Activated naive CD8-positive, alpha-beta T cell treated with anti-CD3 and anti-CD28 coated beads, Interleukin-2, amount 50 U/mL, for 16 hours (primary cell): ENCODE results near the gene CNIH2.
"Not testable (repeated sequence)": the region's sequence is repeated elsewhere in the genome, so short reads cannot be mapped to it uniquely, and the experiment has no call there.

Source experiments
- DNase-seq: peaks from one replicate; pipeline ENCODE4 v3.0.0-alpha.2; 2020; ENCODE audit warnings: low read depth, low spot score

Gene CNIH2

DNA sequence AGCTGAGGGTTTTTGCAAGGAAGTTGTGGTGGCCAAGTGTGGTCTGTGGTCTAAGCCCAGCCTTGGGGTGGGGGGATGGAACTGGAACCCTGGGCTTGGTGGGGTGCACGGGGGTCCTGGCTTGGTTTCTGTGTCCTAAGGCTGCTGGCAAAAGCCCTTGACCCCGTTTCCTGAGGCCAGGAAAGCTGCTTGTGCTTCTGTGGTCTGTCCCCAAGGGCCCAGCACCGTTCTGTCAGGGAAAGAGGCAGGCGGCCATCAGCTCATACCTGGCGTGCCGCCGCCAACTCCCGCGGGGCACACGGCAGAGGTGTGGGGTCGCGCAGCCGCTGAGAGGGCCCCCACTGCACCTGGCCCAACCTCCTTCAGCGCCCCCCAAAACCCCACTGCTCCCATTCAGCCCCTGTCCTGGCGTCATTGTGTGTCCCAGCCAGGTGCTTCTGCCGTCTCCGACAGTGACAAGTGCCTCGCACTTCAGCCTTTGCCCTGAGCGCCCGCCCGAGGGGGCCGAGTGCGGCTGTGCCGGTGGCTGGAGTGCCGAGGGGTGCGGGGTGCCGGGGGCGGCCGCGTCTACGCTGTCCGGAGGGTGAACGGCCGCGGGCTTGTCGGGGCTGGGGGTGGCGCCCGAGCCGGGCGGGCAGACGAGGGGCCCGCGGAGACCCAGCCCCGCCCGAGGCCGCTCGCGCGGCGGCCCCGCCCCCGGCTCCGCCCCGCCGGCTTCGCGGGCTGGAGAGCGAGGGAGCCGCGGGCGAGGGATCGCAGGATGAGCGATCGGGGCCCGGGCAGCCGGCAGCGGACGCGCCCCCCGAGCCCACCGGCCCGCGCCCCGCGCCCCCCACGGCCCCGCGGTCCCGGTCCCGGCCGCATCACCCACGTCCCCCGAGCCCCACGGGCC is at the start of gene CNIH2:
Gene CNIH2 (plus strand): TSS at position 705 of the 892 bp plus-strand sequence. CDS start 282 bp downstream, outside the sequence.
- no peak for DNase-seq

DNA sequence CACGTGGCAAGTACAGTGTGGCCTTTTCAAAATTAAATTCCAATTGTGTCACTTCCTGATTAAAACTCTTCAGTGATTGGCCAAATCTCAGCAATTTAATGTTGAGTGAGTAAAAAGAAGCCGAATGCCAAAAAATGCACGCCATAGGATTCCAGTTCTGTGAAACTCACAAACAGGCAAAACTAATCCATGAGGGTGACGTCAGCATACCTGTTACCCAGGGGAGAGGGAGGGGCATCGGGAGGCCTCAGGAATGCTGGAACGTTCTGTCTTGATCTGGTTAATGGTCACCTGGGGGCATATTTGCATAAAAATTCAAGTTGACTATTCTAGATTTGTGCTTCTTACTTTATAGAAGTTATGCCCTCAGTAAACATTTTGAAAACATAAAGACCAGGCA is 49.5 kb upstream of the CNIH2 start:
- no peak for DNase-seq

DNA sequence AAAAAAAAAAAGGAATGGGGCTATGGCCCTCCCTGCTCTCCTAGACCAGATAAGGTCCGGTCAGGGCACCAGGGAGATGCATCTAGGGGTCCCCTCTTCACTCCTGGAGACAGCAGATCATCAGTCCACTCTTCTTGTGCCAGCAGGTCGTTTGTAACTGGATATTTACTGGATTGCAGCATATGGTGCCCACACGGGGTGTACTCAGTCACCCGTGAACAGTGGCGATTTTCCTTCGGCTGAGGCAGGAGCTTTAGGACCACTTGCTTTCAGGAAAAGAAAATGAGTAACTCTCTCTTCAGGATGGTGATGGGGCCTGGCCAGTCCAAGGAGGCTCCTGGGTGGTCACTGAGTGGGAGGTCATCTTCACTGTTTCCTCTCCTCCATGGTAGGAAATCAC is 47.8 kb upstream of the CNIH2 start:
- no peak for DNase-seq

DNA sequence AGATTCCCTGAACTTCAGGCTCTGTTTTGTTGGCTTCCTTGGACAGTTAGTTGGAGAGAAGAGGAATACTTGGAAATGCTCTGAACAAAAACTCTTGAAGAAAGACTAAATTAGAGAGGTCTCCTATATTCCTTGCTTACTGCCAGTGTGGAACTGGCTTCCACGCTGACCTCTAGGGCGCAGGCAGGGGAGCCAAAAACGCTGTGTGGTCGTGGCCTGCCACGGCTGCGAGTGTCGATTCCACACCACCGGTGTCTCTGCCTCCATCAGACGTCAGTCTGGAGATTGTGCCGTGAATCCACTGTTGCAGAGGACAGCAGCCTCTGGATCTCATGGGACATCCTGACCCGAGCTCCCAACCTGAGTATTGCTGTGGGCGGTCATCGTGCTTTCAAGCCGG is 47.0 kb upstream of the CNIH2 start:
- DNase-seq: no peak

DNA sequence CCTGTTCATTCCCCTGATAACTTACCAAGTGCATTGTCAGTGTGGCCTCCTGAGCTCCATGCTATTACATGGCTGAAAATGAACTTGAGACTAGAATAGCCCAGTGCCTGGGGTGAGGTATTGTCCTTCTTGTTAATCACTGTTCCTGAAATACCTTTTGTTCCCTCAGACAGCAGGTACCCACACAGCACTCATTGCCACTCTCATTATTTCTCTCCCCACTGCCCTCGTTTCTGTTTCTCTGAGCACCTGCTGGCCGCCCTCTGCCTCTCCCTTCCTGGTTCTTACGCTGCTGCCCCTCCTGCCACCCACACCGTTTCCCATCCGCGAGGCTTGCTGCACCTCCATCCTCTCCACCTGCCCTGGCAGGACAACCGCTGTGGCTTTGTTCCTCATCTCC is 46.4 kb upstream of the CNIH2 start:
- no peak for DNase-seq

DNA sequence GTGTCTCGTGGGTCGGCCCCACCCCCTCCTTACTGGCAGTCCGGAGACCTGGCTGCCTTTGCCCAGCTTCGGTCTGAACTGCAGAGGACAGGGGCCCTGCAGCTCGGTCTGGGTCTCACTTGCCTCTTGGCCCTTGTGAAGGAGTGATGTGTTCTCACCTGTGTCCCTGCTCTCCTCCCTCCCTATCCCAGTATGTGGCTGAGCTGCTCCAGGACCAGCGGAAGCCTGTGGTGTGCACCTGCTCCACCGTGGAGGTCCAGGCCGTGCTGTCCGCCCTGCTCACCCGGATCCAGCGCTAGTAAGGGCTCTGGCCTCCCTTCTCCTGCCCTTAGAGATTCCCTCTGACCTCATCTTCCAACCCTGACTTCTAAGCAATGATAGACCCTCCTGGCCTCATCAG is 45.2 kb upstream of the CNIH2 start:
- DNase-seq: no peak

DNA sequence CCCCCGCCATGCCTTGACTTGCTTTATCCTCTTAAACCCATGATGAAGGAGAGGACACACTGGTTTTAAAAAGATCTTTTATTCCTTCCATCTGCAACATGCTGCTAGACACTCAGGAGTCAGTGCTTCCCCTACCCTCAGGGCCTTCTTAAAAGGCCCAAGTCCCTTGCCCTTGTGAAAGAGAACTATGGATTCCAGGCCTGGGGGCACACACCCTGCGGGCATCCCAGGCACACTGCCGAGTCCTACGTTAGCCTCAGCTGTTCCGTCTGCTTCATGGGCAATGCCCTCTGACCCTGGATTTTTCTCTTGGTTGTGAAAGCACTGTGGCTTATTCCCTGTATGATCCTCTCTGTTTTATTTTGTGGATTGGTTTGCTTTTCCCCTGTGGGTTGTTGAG is 44.7 kb upstream of the CNIH2 start:
- DNase-seq: no peak

DNA sequence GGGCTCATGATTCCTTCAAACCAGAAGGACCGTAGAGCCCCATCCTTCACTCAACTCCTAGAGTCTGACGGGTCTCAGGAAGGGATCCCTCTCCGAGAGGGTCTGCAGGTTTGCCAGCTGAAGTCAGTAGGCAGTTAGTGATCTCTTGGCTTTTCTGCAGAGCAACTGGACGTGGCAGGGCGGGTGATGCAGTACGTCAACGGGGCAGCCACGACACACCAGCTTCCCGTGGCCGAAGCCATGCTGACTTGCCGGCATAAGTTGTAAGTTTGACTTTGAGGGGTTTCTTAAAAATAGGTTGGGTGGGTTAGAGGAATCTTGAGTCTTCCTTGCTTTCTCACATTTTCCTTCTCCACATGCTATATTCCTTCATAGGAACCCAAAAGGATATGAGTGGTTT is 42.8 kb upstream of the CNIH2 start:
- DNase-seq: no peak

DNA sequence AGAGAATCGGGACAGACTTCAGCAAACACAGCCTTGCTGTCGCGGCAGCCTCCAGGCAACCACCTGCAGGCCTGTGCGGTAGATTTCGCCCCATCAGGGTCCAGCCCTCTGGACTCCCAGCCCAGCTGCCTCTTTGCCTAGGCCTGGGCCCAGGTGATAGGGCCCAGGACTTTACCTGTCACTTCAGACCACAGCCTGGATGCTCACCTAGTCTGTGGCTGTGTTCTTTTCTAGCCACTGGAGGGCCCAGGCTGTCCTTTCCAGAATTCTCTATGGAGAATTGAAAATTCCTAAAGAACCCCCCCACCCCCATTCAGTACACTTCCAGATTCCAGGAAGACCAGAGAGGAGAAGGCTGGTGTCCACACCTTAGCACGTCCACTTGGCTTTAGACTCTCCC is 40.1 kb upstream of the CNIH2 start:
- DNase-seq: no peak

DNA sequence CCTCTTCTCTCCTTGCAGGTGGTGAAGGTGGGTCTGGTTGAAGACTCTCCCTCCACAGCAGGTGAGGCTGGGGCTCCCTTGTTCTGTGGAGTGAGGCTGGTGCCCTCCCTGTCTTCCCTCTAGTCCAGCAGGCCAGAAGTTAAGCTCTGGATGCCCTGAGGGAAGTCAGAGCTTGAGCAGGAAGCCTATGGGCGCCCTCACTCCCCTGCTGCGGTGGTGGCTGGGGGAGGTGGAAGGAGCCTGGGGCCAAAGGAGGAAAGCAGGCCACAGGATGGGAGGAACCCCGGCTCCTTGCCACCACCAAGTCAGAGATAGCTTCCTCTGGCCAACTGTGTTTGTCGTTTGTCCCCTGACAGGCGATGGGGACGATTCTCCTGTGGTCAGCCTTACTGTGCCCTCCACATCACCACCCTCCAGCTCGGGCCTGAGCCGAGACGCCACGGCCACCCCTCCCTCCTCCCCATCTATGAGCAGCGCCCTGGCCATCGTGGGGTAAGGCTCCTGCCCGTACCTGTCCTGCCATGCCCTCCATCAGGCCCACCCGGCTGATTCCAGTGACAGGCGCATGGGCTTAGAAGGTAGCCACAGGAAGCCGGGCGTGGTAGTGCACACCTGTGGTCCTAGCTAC is 39.1 kb upstream of the CNIH2 start:
- DNase-seq: no peak

DNA sequence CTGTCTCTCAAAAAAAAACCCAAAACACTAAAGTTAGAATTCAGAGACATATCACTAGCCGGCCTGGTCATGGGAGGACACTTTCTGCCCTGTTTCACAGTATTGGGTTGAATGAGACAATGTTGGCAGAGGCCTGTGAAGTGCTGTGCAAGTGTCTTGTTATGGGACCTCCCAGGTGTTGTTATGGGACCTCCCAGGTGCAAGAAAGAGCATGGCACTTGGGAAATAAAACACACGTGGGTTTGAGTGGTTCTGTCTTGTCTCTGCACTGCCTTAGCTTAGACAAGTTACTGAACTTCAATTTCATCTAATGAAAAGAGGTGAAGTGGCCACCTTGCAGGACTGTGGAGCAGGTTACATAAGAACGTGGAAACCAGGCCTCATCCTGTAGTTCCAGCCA is 38.5 kb upstream of the CNIH2 start:
- no peak for DNase-seq

DNA sequence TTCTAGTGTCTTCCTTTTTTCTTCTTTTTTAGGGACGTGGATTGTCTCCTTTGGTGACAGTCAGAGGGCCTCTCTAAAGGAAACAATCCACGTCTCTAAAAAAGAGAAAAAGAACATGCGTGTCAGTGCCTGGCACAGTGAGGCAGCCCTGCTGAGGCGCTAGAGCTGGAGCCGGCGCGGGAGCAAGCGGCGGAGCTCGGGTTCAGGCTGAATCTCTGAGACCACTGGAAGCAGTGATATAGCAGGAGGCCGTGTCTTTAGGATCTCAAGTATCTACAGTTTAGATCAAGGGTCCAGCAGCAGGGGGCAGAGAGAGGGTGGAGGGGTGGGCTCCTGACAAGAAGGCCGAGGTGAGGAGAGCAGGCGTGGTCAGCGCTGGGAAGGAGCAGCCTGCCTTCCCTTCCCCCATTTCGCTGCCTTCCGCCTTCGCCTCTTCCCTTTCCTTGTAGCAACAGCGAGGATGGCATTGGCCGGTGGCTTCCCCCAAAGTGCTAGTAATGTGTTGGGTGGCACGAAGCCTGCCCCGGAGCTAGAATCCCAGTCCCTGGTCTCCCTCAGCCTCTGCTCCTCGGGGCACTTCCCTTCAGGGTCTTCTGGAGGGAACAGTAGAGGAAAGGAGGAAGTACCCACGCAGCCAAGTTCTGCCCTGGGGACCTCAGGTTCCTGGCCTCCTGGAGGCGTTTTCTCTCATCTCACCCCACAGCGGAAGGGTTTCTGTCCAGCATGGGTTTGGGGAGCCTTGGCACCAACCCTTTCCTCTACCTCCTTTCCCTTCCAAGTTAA is 37.8 kb upstream of the CNIH2 start:
- DNase-seq: no peak

DNA sequence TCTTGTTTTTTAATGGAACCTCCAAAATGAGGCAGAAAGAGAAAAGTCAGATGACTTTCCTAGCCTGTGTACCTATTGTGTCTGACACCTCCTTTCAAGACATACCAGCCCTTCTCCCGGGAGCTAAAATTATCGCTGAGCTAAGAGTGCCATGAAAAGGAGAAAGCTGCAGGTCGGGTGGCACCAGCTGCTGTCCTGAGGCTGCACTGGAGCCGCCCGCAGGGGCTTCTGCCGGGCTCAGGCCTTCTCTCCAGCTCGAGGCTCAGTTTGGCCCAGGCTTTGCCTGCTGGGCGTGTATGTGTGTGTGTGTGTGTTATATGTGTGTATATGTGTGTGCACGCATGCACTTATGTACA is 37.2 kb upstream of the CNIH2 start:
- no peak for DNase-seq

DNA sequence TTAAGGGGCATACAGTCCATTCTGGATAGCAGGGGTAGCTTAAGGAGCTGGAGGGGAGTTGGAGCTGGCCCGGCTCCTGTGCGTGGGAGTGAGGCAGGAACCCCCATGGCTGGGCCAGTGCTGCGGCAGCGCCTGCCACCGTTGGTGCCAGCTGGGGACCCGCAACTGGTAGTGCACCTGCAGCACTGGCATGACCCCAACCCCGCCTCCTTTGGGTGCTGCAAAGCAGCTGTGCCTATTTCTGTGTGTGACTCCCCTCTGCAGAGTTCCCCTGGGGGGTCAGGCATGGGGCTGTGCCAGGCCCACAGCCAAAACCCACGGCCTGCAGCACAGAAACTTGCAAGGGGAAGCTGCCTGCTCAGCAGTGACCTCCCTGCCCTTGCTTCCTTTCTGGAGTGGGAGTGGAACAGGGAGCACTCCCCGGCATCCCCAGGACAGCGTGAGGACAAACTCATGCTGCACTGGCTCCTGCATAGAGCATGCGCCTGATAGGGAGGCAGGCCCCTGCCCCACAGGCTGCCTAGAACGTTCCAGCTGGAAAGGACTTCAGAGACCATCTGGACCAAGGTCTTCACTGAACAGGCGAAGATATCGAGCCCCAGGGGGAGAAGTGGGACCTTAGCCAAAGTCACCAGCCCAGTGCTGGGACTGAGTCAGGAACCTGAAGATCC is 35.7 kb upstream of the CNIH2 start:
- no peak for DNase-seq

DNA sequence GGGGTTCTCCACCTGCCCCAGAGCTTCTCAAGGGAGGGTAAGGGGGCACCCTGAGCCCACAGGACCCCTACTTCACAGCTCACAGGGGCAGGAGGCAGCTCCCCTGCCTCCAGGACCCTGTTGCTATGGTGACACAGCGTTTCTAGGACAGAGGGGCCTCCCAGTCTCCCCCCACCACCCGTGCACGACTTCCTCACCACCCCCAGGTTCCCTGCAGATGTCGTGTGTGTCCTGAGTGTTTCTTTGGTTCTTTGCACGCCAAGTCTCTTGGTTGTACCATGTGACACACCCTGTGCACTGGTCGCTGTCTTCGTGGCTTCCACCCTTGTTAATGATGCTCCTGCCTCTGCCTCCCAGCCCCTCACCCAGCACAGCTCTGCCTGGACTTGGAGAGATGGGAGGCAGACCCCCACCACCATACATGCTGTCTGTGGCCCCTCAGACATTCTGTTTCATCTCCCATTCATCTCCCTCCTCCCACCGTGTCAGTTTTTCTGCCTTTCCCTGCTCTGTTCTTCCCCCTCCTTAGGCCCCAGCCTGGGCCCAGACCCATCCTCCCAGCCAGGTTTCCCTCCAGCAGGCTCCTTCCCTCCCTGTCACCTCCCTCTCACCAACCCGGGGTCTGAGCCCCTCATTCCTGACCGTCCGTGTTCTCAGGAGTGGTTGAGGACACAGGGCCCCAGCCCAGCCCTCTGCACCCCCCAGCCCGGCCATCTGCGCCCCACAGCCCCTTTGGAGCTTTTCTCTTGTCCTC is 34.0 kb upstream of the CNIH2 start:
- DNase-seq: no peak

DNA sequence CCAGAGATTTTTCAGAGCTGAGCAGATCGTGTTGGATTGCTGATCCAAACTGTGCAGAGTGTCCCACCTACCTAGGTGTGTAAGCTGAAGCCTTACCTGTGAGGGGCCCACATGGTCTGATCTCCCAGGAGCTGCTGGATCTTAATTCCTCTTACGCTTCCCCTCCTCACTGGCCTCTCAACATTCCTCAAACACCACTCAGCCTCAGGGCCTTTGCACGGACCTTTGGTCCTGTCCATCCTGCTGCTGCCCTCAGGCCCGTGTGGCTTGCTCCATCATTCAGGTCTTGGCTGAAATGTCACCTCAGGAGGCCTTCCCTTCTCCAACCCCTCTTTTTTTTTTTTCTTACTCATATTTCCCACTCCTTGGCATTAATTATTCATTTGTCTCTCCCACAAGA is 30.7 kb upstream of the CNIH2 start:
- no peak for DNase-seq

DNA sequence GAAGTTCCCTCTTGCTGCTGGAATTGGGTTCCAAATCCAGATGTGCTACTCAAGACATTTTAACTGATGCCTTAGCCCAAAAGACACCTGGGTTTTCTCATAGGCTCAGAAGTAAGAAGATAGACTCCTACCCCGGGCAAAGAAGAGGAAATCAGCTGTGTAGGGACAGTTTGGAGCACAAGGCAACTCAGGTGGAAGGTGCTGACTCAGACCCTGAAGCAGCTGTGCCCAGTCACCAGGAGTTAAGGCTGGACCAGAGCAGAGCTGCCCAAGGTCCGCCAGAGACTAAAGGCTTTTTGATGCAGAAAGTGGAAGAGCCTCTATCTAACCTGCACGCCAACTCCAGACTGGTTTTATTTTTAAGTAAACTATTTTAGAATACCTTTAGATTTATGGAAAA is 30.2 kb upstream of the CNIH2 start:
- no peak for DNase-seq

DNA sequence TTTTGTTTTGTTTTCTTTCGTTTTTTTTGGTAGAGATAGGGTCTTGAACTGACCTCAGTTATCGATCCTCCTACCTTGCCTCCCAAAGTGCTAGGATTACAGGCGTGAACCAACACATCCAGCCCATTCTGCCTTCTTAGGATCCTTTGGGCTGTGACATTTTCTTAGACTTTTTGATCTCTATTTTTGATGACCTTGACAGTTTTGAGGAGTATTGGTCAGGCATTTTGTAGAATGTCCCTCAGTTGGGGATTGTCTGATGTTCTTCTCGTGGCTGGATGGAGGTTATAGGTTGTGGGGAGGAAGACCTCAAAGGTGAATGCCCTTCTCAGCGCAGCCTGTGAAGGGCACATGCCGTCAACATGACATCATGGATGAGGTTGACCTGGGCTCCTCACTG is 29.1 kb upstream of the CNIH2 start:
- no peak for DNase-seq

DNA sequence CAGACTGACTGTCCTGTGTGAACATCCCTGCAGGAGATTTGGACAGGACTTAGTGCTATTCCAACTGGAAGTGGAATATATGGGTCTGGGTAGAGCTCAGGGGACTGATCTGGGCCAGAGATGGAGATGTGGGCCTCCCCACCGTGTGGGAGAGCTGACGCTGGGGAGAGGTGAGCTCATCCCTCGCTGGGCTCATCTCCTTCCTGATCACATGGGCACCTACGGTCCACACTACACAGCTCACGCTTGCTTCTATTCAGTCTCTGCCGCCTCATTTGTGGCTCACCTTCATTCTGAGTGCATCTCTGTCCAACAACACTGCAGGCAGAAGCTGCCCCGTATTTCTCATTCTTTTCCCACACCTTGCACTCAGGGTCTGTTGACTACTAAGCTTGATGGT is 26.2 kb upstream of the CNIH2 start:
- no peak for DNase-seq

DNA sequence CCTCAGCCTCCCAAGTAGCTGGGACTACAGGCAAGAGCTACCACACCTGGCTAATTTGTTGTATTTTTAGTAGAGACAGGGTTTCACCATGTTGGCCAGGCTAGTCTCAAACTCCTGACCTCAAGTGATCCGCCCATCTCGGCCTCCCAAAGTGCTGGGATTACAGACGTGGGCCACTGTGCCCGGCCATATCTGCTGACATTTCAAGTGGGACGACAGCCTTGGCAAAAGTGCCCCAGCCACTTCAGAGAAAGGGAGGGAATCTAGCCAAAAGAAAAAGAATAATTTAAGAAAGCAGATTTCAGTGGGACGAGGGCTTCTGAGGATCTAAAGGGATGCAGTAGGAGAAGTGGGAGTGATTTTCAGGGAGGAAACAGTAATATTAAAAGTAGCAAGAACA is 24.9 kb upstream of the CNIH2 start:
- not testable (repeated sequence) for DNase-seq

DNA sequence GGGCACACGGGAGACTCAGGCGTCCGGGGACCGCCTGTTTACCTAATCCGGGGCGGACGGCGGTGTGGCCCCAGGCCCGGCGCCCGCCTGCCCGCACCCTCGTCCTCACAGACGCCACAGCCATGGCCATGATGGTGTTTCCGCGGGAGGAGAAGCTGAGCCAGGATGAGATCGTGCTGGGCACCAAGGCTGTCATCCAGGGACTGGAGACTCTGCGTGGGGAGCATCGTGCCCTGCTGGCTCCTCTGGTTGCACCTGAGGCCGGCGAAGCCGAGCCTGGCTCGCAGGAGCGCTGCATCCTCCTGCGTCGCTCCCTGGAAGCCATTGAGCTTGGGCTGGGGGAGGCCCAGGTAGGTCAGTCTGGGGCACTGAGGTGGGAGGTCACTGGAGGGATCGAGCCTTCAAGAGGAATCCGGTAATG is 19.5 kb upstream of the CNIH2 start:
- no peak for DNase-seq
